Endothelial cell of umbilical vein (primary cell): ENCODE measurements around the gene PRRC2C. TPM values are rescaled to one million over a fixed set of nuclear protein-coding genes. Genes with fewer than 3 reads are reported as not detected.

ENCODE experiments used
- BruUV-seq: library from RNA; stranded (reverse); fragments of 400-500 nt; replicated peaks from 2 replicates; lab custom pipeline; 2021; lab: Mats Ljungman, UMichigan
- CTCF ChIA-PET: fragments of 300-600, 350-600 bp; sonication (Branson Sonifier 250); formaldehyde crosslinking; loops from one replicate; lab custom pipeline; 2021; ENCODE audit warnings: antibody characterized with exemption, inconsistent platforms; lab: Charles Lee
- POLR2A ChIA-PET: fragments of 300-600, 350-600 bp; sonication (Branson Sonifier 250); formaldehyde crosslinking; loops from one replicate; lab custom pipeline; 2021; ENCODE audit warnings: antibody characterized with exemption, inconsistent platforms; lab: Charles Lee
- DNase-seq: peaks from one replicate; pipeline ENCODE4 v3.0.0-alpha.2; 2011; ENCODE audit warnings: low read depth, low spot score
- FAIRE-seq: peaks from 2 replicates; lab custom pipeline; 2011; peaks lifted over from hg19 to GRCh38; lab: Jason Lieb, UNC
- H2AFZ ChIP-seq: 2 replicates; pipeline ENCODE4 v1.6.0; 2012; ENCODE audit warnings: low read depth, low read length, control low read depth, inconsistent platforms
- H3K27ac ChIP-seq: 2 replicates; pipeline ENCODE4 v1.5.1; 2011; ENCODE audit warnings: low read depth, mild to moderate bottlenecking, control low read depth, low read length, moderate library complexity; ENCODE audit not compliant: insufficient read depth
- H3K27me3 ChIP-seq, 2 experiments: 2 replicates each; pipeline versions ENCODE4 v1.6.0 to v1.6.1; 2011; ENCODE audit warnings: low read length in 2 of 2, mixed read lengths in 1 of 2; ENCODE audit not compliant: control insufficient read depth in 2 of 2, insufficient read depth in 2 of 2
- H3K36me3 ChIP-seq, 2 experiments: 2 replicates in 1 of 2; 3 replicates in 1 of 2; pipeline ENCODE4 v1.5.1; 2011; ENCODE audit warnings: low read length in 2 of 2, mild to moderate bottlenecking in 1 of 2, moderate library complexity in 1 of 2; ENCODE audit not compliant: control insufficient read depth in 2 of 2, insufficient read depth in 2 of 2; ENCODE audit errors: extremely low read depth in 1 of 2
- H3K4me1 ChIP-seq: 3 replicates; pipeline ENCODE4 v1.5.1; 2011; ENCODE audit warnings: mild to moderate bottlenecking, low read length; ENCODE audit not compliant: control insufficient read depth, insufficient read depth; ENCODE audit errors: extremely low read depth
- H3K4me2 ChIP-seq: 2 replicates; pipeline ENCODE4 v1.6.1; 2011; ENCODE audit warnings: low read length, control low read depth, mixed read lengths; ENCODE audit not compliant: insufficient read depth
- H3K4me3 ChIP-seq, 3 experiments: fragments of 200-600 bp in 1 of 3; sonication (generic), shearing (Covaris generic) in 1 of 3; replicated peaks in 1 of 3; 2 replicates each; pipeline ENCODE4 v1.5.1; 2011 to 2016; ENCODE audit warnings: control low read depth in 3 of 3, low read length in 3 of 3, mild to moderate bottlenecking in 2 of 3, inconsistent platforms in 1 of 3, low read depth in 1 of 3, moderate library complexity in 1 of 3; ENCODE audit not compliant: insufficient read depth in 1 of 3
- H3K79me2 ChIP-seq: 2 replicates; pipeline ENCODE4 v1.6.0; 2012; ENCODE audit warnings: low read length, inconsistent platforms; ENCODE audit not compliant: control insufficient read depth, insufficient read depth
- H3K9ac ChIP-seq: replicated peaks from 2 replicates; pipeline ENCODE3; 2011; ENCODE audit warnings: low read length, control low read depth; ENCODE audit not compliant: insufficient read depth; ENCODE audit errors: extremely low read depth
- H3K9me1 ChIP-seq: replicated peaks from 3 replicates; pipeline ENCODE4 v1.6.0; 2011; ENCODE audit warnings: mild to moderate bottlenecking, low read length; ENCODE audit not compliant: control insufficient read depth, insufficient read depth; ENCODE audit errors: extremely low read depth
- H3K9me3 ChIP-seq: replicated peaks from 2 replicates; pipeline ENCODE4 v1.5.1; 2012; ENCODE audit warnings: low read length, inconsistent platforms; ENCODE audit not compliant: control insufficient read depth, insufficient read depth
- H4K20me1 ChIP-seq: replicated peaks from 2 replicates; pipeline ENCODE3; 2011; ENCODE audit warnings: mild to moderate bottlenecking, low read length; ENCODE audit not compliant: control insufficient read depth, insufficient read depth; ENCODE audit errors: extremely low read depth
- EZH2 ChIP-seq: IDR thresholded peaks from 2 replicates; pipeline ENCODE4 v1.6.1; 2012; ENCODE audit warnings: borderline replicate concordance, low read depth, mild to moderate bottlenecking, moderate library complexity, low read length, inconsistent platforms; ENCODE audit not compliant: severe bottlenecking
- FOS ChIP-seq: IDR thresholded peaks from 2 replicates; pipeline ENCODE4 v1.6.1; 2011; ENCODE audit warnings: mild to moderate bottlenecking, low read length, moderate library complexity, borderline replicate concordance; ENCODE audit not compliant: insufficient read depth
- GATA2 ChIP-seq: IDR thresholded peaks from 2 replicates; pipeline ENCODE4 v1.7.0; 2011; ENCODE audit warnings: low read depth, mild to moderate bottlenecking, moderate library complexity, mixed read lengths, low read length; ENCODE audit not compliant: insufficient read length, insufficient read depth
- JUN ChIP-seq: IDR thresholded peaks from 2 replicates; pipeline ENCODE4 v1.6.1; 2011; ENCODE audit warnings: borderline replicate concordance, low read depth; ENCODE audit not compliant: insufficient read length, insufficient read depth
- MYC ChIP-seq: IDR thresholded peaks from one replicate; pipeline ENCODE4 v1.6.1; 2011; ENCODE audit warnings: mild to moderate bottlenecking, low read depth, low read length
- POLR2A ChIP-seq: IDR thresholded peaks from 2 replicates; pipeline ENCODE4 v1.6.1; 2012; ENCODE audit warnings: low read depth, mild to moderate bottlenecking, control low read depth, low read length
- POLR2AphosphoS5 ChIP-seq: IDR thresholded peaks from 2 replicates; pipeline ENCODE4 v1.6.1; 2012; ENCODE audit warnings: low read depth, mild to moderate bottlenecking, control low read depth, low read length, moderate library complexity; ENCODE audit not compliant: insufficient read depth
- dilution Hi-C: fragments of 300-500 bp; cut with MboI; formaldehyde crosslinking; loops from one replicate; pipeline ENCODE4 v1.15.0; 2019; ENCODE audit warnings: low sequenced_read_pairs; ENCODE audit not compliant: extremely low pct_ligation_motif_present
- intact Hi-C: fragments of 100-400 bp; cut with micrococcal nuclease; formaldehyde crosslinking; loops from one replicate; pipeline ENCODE4 v1.10.0; 2022
- polyA plus RNA-seq, 4 experiments: library from polyadenylated mRNA; depleted of rRNA in 3 of 4; stranded (reverse) in 3 of 4; unstranded in 1 of 4; fragments of >200 nt; gene quantifications; 2 replicates each; pipeline versions ENCODE4 v1.2.1 to v1.2.3, GENCODE V29; 2011 to 2012; ENCODE audit warnings: missing spikeins in 1 of 4
- total RNA-seq: library from RNA; stranded (reverse); gene quantifications from 2 replicates; pipeline ENCODE4 v1.2.3, GENCODE V29; 2021
- TF ChIP-seq, protein P1 (sequence below): IDR thresholded peaks from 2 replicates; pipeline ENCODE4 v1.6.1; 2011; ENCODE audit not compliant: insufficient read depth, insufficient read length
- TF ChIP-seq, protein P2 (sequence below), 2 donors: IDR thresholded peaks; 1 replicate in 1 of 2; 2 replicates in 1 of 2; pipeline ENCODE4 v1.5.1; 2011; ENCODE audit warnings: low read length in 2 of 2, mild to moderate bottlenecking in 2 of 2, moderate library complexity in 2 of 2, control low read depth in 1 of 2, inconsistent platforms in 1 of 2, low read depth in 1 of 2; ENCODE audit not compliant: insufficient read depth in 1 of 2; ENCODE audit errors: extremely low read depth in 1 of 2

The PRRC2C gene
- total and polyA plus RNA-seq, 2 donors (not counting 3 experiments of a cell fraction or from before 2014, with no cell fraction given): 65.7 to 199 TPM

GRCh38 chr1:171472183-171472647, 13.1 kb upstream of the PRRC2C start:
- H3K9me3 ChIP-seq: no peaks in the 10 kb centered on the region
- no peak overlapping the region for H3K4me2 ChIP-seq
- intact Hi-C loops: no loop called here
- H3K79me2 ChIP-seq: no peaks in the 10 kb centered on the region
- no peak overlapping the region for H3K9ac ChIP-seq
- H3K9me1 ChIP-seq: no peaks in the 10 kb centered on the region
- peaks cover 3 to 6% of the 10 kb centered on the region in 2 experiments for H3K27me3 ChIP-seq
- no peak for DNase-seq
- no peaks in the 10 kb centered on the region for H3K36me3 ChIP-seq
- no peak overlapping the region for H2AFZ ChIP-seq
- CTCF ChIA-PET: interaction anchor here (2.2 kb wide), 1 partner anchor 13 kb away, joined by 5 read pairs; the partner anchor contains the start of gene PRRC2C
- FAIRE-seq: no peak
- no peaks in the 10 kb centered on the region for H4K20me1 ChIP-seq
- no peak overlapping the region for H3K27ac ChIP-seq
- dilution Hi-C loops: no loop called here
- H3K4me3 ChIP-seq: no peak overlapping the region
- POLR2A ChIA-PET: no interaction called here
- TF ChIP-seq MYC (no peak), EZH2 (no peak), FOS (no peak), GATA2 (no peak), POLR2A (no peak), JUN (no peak), POLR2AphosphoS5 (no peak)
- TF ChIP-seq, protein P1, sequence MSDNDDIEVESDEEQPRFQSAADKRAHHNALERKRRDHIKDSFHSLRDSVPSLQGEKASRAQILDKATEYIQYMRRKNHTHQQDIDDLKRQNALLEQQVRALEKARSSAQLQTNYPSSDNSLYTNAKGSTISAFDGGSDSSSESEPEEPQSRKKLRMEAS: no peak
- TF ChIP-seq, protein P2, sequence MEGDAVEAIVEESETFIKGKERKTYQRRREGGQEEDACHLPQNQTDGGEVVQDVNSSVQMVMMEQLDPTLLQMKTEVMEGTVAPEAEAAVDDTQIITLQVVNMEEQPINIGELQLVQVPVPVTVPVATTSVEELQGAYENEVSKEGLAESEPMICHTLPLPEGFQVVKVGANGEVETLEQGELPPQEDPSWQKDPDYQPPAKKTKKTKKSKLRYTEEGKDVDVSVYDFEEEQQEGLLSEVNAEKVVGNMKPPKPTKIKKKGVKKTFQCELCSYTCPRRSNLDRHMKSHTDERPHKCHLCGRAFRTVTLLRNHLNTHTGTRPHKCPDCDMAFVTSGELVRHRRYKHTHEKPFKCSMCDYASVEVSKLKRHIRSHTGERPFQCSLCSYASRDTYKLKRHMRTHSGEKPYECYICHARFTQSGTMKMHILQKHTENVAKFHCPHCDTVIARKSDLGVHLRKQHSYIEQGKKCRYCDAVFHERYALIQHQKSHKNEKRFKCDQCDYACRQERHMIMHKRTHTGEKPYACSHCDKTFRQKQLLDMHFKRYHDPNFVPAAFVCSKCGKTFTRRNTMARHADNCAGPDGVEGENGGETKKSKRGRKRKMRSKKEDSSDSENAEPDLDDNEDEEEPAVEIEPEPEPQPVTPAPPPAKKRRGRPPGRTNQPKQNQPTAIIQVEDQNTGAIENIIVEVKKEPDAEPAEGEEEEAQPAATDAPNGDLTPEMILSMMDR (IDR thresholded peaks at IDR 0.05; ENCODE audit: extremely low read depth in 1 of 2, insufficient read depth in 1 of 2, low read depth in 1 of 2, low read length in 2 of 2): no peak
- BruUV-seq: no TSS peak
- peaks cover 10% of the 10 kb centered on the region for H3K4me1 ChIP-seq
